Measurements from ENCODE around the gene DDX28. TPM values are rescaled to one million over a fixed set of nuclear protein-coding genes. Genes with fewer than 3 reads are reported as not detected.
"Not testable (repeated sequence)": the region's sequence is repeated elsewhere in the genome, so short reads cannot be mapped to it uniquely, and the experiment has no call there.

The DDX28 gene
- total and polyA plus RNA-seq, 2 donors from 2014 or later = 10.6 to 13.1 TPM

- H3K9me3 ChIP-seq (ENCODE audit: control insufficient read depth in 2 of 3, insufficient read depth in 1 of 3, low read length in 3 of 3); H3K4me1 ChIP-seq (ENCODE audit: control insufficient read depth in 2 of 3, insufficient read depth in 2 of 3, low read depth in 1 of 3, low read length in 3 of 3); DNase-seq; H3K27ac ChIP-seq (ENCODE audit: low read depth in 2 of 2, low read length in 2 of 2); FAIRE-seq; H3K9ac ChIP-seq (ENCODE audit: low read length in 3 of 3); H3K4me3 ChIP-seq (ENCODE audit: low read length in 3 of 3); intact Hi-C loops (cut with DNase I); H3K36me3 ChIP-seq (ENCODE audit: control insufficient read depth in 2 of 3, insufficient read depth in 3 of 3, low read length in 3 of 3); H3K27me3 ChIP-seq (ENCODE audit: control insufficient read depth, insufficient read depth, low read length): not testable (repeated sequence)
Measured at GRCh38 chr16:67998231-67998778, 24.7 kb downstream of the DDX28 start.

GRCh38 chr16:67996666-67997065 lies 26.4 kb downstream of the DDX28 start:
- H3K27ac ChIP-seq (ENCODE audit: low read depth in 2 of 2, low read length in 2 of 2) = no peak overlapping the region
- TF ChIP-seq CTCF (IDR thresholded peaks at IDR 0.05; ENCODE audit: borderline replicate concordance, extremely low read depth, insufficient read depth) = no peak
- no peak for DNase-seq
- no peaks in the 10 kb centered on the region for H3K36me3 ChIP-seq (ENCODE audit: control insufficient read depth in 2 of 3, insufficient read depth in 3 of 3, low read length in 3 of 3)
- H3K9me3 ChIP-seq (ENCODE audit: control insufficient read depth in 2 of 3, insufficient read depth in 1 of 3, low read length in 3 of 3) = no peaks in the 10 kb centered on the region
- intact Hi-C loops (cut with DNase I) = no loop called here
- H3K4me1 ChIP-seq (ENCODE audit: control insufficient read depth in 2 of 3, insufficient read depth in 2 of 3, low read depth in 1 of 3, low read length in 3 of 3) = peaks cover 0 to 13% (median 5%) of the 10 kb centered on the region in 3 donors
- no peak overlapping the region for H3K4me3 ChIP-seq (ENCODE audit: low read length in 3 of 3)
- no peak overlapping the region for H3K9ac ChIP-seq (ENCODE audit: low read length in 3 of 3)
- FAIRE-seq = no peak
- no peaks in the 10 kb centered on the region for H3K27me3 ChIP-seq (ENCODE audit: control insufficient read depth, insufficient read depth, low read length)

DNA sequence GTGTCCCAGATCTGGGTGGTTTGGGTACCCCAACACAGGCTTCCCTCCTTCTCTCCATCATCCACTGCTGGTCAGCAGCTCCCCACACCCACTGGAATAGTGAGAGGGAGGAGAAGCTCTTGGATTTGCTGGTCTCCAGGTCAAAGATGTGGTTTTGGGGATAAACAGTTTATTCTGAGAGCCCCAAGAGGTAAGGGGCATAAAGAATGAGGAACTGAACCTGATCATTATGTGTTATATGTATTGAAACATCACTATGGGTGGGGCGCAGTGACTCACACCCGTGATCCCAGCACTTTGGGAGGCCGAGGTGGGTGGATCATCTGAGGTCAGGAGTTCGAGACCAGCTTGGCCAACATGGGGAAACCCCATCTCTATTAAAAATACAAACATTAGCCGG lies 27.6 kb downstream of the DDX28 start:
- H3K4me1 ChIP-seq (ENCODE audit: control insufficient read depth in 2 of 3, insufficient read depth in 2 of 3, low read depth in 1 of 3, low read length in 3 of 3) = peaks cover 0 to 13% (median 5%) of the 10 kb centered on the region in 3 donors
- no peak for FAIRE-seq
- H3K36me3 ChIP-seq (ENCODE audit: control insufficient read depth in 2 of 3, insufficient read depth in 3 of 3, low read length in 3 of 3) = no peaks in the 10 kb centered on the region
- H3K4me3 ChIP-seq (ENCODE audit: low read length in 3 of 3) = no peak overlapping the region
- intact Hi-C loops (cut with DNase I) = no loop called here
- no peak overlapping the region for H3K9ac ChIP-seq (ENCODE audit: low read length in 3 of 3)
- no peak for TF ChIP-seq CTCF (IDR thresholded peaks at IDR 0.05; ENCODE audit: borderline replicate concordance, extremely low read depth, insufficient read depth)
- DNase-seq = no peak
- no peaks in the 10 kb centered on the region for H3K9me3 ChIP-seq (ENCODE audit: control insufficient read depth in 2 of 3, insufficient read depth in 1 of 3, low read length in 3 of 3)
- H3K27ac ChIP-seq (ENCODE audit: low read depth in 2 of 2, low read length in 2 of 2) = no peak overlapping the region
- H3K27me3 ChIP-seq (ENCODE audit: control insufficient read depth, insufficient read depth, low read length) = no peaks in the 10 kb centered on the region

- H3K9ac ChIP-seq (ENCODE audit: low read length in 3 of 3); H3K4me1 ChIP-seq (ENCODE audit: control insufficient read depth in 2 of 3, insufficient read depth in 2 of 3, low read depth in 1 of 3, low read length in 3 of 3); FAIRE-seq; intact Hi-C loops (cut with DNase I); H3K27me3 ChIP-seq (ENCODE audit: control insufficient read depth, insufficient read depth, low read length); DNase-seq; H3K36me3 ChIP-seq (ENCODE audit: control insufficient read depth in 2 of 3, insufficient read depth in 3 of 3, low read length in 3 of 3); H3K4me3 ChIP-seq (ENCODE audit: low read length in 3 of 3); H3K9me3 ChIP-seq (ENCODE audit: control insufficient read depth in 2 of 3, insufficient read depth in 1 of 3, low read length in 3 of 3): not testable (repeated sequence)
- peak overlapping the region; percentile 43 to 53 for H3K27ac ChIP-seq (ENCODE audit: low read depth in 2 of 2, low read length in 2 of 2)
Measured at GRCh38 chr16:67994040-67994408, 29.0 kb downstream of the DDX28 start.

All from kidney (tissue), 14 donors.